Tibial artery (tissue), 4 donors: ENCODE measurements around the gene EEF2K.

Experiments
- DNase-seq, 2 donors: peaks; one replicate each; pipeline ENCODE4 v3.0.0-alpha.2; 2019
- H3K27ac ChIP-seq, 2 donors: fragments of 200-600 bp; sonication (generic) in 1 of 2; 1 replicate in 1 of 2; 2 replicates in 1 of 2; pipeline ENCODE4 v1.5.1; 2018 to 2019; ENCODE audit warnings: mild to moderate bottlenecking in 1 of 2
- H3K27me3 ChIP-seq, 2 donors: fragments of 200-600 bp; sonication (generic) in 1 of 2; one replicate each; pipeline versions ENCODE4 v1.5.1 to v1.6.0; 2016 to 2019
- H3K36me3 ChIP-seq, 3 donors: fragments of 200-600 bp; sonication (generic) in 2 of 3; one replicate each; pipeline ENCODE4 v1.5.1; 2016 to 2019; ENCODE audit warnings: mild to moderate bottlenecking in 2 of 3
- H3K4me1 ChIP-seq, 4 donors: fragments of 200-600 bp; sonication (generic) in 2 of 4; 1 replicate in 3 of 4; 2 replicates in 1 of 4; pipeline ENCODE4 v1.5.1; 2016 to 2019
- H3K4me3 ChIP-seq, 2 donors: fragments of 200-600 bp; sonication (generic) in 1 of 2; 1 replicate in 1 of 2; 2 replicates in 1 of 2; pipeline ENCODE4 v1.5.1; 2018 to 2019; ENCODE audit warnings: mild to moderate bottlenecking in 2 of 2
- H3K9me3 ChIP-seq, 3 donors: fragments of 200-600 bp; sonication (generic) in 1 of 3; one replicate each; pipeline ENCODE4 v1.5.1; 2016 to 2019
- intact Hi-C: fragments of 100-400 bp; cut with DNase I; formaldehyde crosslinking; loops from one replicate; pipeline ENCODE4 v1.15.0; 2023; ENCODE audit warnings: low total_unique reads
- TF ChIP-seq, protein P1 (sequence below), 2 experiments: fragments of 200-600 bp in 1 of 2; fragments of 450-650 bp in 1 of 2; IDR thresholded peaks; one replicate each; pipeline ENCODE4 v1.5.1; 2017 to 2019; ENCODE audit warnings: antibody characterized with exemption in 2 of 2, mild to moderate bottlenecking in 1 of 2, moderate library complexity in 1 of 2

Gene EEF2K

DNA sequence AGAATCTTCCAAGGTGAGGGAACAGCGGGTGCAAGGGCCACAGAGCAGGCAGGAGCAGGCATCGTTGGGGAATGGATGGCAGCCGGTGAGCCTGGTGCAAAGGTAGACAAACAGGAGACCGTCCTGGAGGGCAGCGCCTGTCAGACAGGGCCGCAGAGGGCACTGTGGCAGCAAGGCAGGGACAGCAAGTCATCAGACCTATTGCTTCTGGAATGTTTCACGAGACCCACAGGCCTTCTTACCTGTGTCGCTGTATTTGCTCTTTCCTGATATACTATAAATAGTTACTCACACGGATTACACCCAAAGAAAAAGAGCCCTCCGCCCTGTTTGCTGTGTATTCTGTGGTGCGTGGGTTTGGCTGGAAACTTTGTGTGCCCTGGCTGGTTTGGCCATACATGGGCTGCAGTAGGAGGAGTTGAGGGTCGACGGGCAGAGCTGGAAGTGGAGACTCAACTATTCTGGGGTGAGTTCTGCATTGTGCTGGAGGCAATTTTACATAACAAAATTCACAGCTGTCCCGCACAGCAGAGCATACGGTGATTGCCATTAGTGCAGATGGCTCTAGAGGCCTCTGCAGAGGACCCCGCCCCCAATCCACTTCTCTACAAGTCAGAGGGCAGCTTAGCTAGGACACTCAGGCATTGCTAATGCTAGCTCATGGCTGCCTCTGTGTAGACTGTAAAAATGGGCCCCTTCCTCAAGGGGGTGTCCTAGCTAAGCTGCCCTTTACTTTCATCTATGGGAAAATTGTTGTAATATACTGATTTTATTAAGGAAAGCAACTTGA lies 72.6 kb downstream of the EEF2K start:
- no peaks in the 10 kb centered on the region for H3K27me3 ChIP-seq
- H3K9me3 ChIP-seq = no peaks in the 10 kb centered on the region
- H3K27ac ChIP-seq = no peak overlapping the region
- no peak for DNase-seq
- no peaks in the 10 kb centered on the region for H3K4me1 ChIP-seq
- intact Hi-C loops = no loop called here
- TF ChIP-seq, protein P1, sequence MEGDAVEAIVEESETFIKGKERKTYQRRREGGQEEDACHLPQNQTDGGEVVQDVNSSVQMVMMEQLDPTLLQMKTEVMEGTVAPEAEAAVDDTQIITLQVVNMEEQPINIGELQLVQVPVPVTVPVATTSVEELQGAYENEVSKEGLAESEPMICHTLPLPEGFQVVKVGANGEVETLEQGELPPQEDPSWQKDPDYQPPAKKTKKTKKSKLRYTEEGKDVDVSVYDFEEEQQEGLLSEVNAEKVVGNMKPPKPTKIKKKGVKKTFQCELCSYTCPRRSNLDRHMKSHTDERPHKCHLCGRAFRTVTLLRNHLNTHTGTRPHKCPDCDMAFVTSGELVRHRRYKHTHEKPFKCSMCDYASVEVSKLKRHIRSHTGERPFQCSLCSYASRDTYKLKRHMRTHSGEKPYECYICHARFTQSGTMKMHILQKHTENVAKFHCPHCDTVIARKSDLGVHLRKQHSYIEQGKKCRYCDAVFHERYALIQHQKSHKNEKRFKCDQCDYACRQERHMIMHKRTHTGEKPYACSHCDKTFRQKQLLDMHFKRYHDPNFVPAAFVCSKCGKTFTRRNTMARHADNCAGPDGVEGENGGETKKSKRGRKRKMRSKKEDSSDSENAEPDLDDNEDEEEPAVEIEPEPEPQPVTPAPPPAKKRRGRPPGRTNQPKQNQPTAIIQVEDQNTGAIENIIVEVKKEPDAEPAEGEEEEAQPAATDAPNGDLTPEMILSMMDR (IDR thresholded peaks at IDR 0.05) = no peak
- no peak overlapping the region for H3K4me3 ChIP-seq
- peaks cover 81 to 97% (median 93%) of the 10 kb centered on the region in 3 donors for H3K36me3 ChIP-seq

DNA sequence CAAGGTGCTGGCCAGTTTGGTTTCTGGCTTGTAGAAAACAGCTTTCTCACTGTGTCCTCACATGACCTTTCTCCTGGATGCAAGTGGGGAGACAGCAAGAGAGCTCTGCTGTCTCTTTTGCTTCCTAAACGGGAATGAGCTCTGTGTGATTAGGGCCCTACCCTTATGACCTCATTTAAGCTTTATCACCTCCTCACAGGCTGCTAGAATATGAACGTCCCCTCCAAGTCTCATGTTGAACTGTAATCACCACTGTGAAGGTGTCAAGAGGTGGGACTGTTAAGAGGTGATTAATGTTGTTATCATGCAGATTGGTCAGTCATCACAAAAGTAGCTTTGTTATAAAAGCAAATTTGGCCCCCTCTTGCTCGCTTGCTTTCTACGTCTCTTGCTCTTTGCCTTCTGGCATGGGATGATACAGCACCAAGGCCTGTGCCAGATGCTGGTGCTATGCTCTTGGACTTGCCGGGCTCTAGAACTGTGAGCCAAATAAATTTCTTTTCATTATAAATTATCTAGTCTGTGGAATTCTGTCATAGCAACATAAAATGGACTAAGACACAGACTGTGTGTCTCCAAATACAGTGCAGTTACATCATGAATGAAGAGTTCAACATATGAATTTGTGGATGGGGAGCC lies 76.3 kb downstream of the EEF2K start:
- no peak overlapping the region for H3K4me3 ChIP-seq
- H3K4me1 ChIP-seq = no peaks in the 10 kb centered on the region
- H3K36me3 ChIP-seq = peaks cover 70 to 90% (median 87%) of the 10 kb centered on the region in 3 donors
- no peak for DNase-seq
- H3K27ac ChIP-seq = no peak overlapping the region
- TF ChIP-seq, protein P1 (IDR thresholded peaks at IDR 0.05) = no peak
- no peaks in the 10 kb centered on the region for H3K27me3 ChIP-seq
- intact Hi-C loops = no loop called here
- H3K9me3 ChIP-seq = no peaks in the 10 kb centered on the region

DNA sequence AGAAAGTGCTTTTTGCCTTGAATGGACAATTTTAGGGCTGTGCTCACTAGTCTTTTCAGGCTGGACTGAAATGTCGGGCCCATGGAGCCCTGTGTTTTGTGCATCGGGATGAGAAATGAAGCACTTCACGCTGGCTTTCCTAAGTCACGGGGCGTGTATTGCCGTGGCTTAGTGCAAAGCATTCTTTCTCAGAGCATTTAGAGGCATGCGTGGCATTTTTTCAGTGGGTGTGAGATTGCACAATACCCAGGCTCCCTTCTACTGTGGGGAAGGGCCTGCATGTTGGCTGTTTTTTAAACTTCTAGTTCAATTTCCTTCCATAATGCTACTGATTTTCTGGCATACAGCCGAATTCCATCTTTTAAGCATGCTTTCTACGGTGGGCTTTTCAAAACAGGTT lies 78.6 kb downstream of the EEF2K start:
- no peaks in the 10 kb centered on the region for H3K27me3 ChIP-seq
- no peak overlapping the region for H3K4me3 ChIP-seq
- H3K9me3 ChIP-seq = no peaks in the 10 kb centered on the region
- TF ChIP-seq, protein P1 (IDR thresholded peaks at IDR 0.05) = no peak
- no peak for DNase-seq
- H3K27ac ChIP-seq = no peak overlapping the region
- peaks cover 57 to 70% (median 68%) of the 10 kb centered on the region in 3 donors for H3K36me3 ChIP-seq
- intact Hi-C loops = no loop called here
- no peaks in the 10 kb centered on the region for H3K4me1 ChIP-seq

DNA sequence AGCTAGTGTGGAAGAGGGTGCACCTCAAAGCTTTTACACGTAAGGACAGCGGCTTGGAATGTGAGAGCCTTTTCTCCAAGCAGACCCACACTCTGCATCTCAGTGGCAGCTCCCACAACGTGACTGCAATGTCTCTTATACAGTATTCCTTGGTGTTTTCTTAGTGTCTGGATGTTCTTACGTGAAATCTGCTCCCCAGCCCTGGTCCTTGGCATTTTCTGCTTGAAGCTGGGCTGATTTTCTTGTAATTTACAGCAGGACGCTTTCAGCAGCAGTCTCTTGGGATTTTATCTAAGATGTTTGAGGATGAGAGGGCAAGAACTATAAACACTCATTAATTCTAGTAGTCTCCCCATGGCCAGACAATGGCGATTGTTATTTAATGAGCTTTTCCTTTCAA lies 79.0 kb downstream of the EEF2K start:
- TF ChIP-seq, protein P1 (IDR thresholded peaks at IDR 0.05) = no peak

DNA sequence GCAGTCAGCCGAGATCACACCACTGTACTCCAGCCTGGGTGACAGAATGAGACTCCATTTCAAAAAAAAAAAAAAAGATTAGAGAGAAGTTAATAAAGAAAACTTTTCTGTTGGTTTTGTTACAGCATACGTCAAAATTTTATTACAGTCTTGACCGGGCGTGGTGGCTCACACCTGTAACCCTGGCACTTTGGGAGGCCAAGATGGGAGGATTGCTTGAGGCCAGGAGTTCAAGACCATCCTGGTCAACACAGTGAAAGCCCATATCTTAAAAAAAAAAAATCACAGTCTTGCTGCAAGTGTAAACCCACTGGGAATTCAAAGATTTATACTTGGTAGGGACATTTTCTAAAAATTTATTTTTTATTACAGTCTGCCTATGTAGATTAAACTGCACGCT lies 84.9 kb downstream of the EEF2K start:
- TF ChIP-seq, protein P1 (IDR thresholded peaks at IDR 0.05) = no peak
- intact Hi-C loops = loop anchor here (10.0 kb wide), 1 partner anchor 56 kb away; no protein-coding TSS in a partner anchor
- H3K27ac ChIP-seq = no peak overlapping the region
- no peaks in the 10 kb centered on the region for H3K4me1 ChIP-seq
- H3K4me3 ChIP-seq = no peak overlapping the region
- no peak for DNase-seq
- H3K27me3 ChIP-seq = no peaks in the 10 kb centered on the region
- H3K36me3 ChIP-seq = peaks cover 0 to 8% (median 7%) of the 10 kb centered on the region in 3 donors
- no peaks in the 10 kb centered on the region for H3K9me3 ChIP-seq

More for the DNA sequence above, 79.0 kb downstream of the EEF2K start:
- no peak for DNase-seq
- Histone ChIP-seq H3K4me3 (no peak overlapping the region), H3K4me1 (no peaks in the 10 kb centered on the region), H3K27ac (no peak overlapping the region), H3K27me3 (no peaks in the 10 kb centered on the region), H3K9me3 (no peaks in the 10 kb centered on the region), H3K36me3 (peaks cover 53 to 66% (median 64%) of the 10 kb centered on the region in 3 donors)
- intact Hi-C loops = no loop called here
